T-helper 9 cell (primary cell): Measurements from ENCODE around the gene SDK2.

Experiments
- DNase-seq: peaks from one replicate; pipeline ENCODE4 v3.0.0-alpha.2; 2020

SDK2 gene

GRCh38 chr17:73437826-73438225 is 206.4 kb downstream of the SDK2 start:
- DNase-seq, result no peak

GRCh38 chr17:73436954-73437353 is 207.3 kb downstream of the SDK2 start:
- no peak for DNase-seq

GRCh38 chr17:73435412-73435811 is 208.8 kb downstream of the SDK2 start:
- no peak for DNase-seq

- DNase-seq, result no peak
Measured at GRCh38 chr17:73434154-73434553, 210.1 kb downstream of the SDK2 start.

- no peak for DNase-seq
Measured at GRCh38 chr17:73433501-73433900, 210.7 kb downstream of the SDK2 start.

GRCh38 chr17:73432624-73433190 is 211.5 kb downstream of the SDK2 start:
- no peak for DNase-seq

- DNase-seq, result no peak
Measured at GRCh38 chr17:73431401-73432205, 212.6 kb downstream of the SDK2 start.

- DNase-seq, result no peak
Measured at GRCh38 chr17:73430848-73431247, 213.4 kb downstream of the SDK2 start.

- no peak for DNase-seq
Measured at GRCh38 chr17:73430165-73430680, 214.0 kb downstream of the SDK2 start.

- peak; percentile 89 for DNase-seq
Measured at GRCh38 chr17:73429440-73430164, 214.6 kb downstream of the SDK2 start.

GRCh38 chr17:73427198-73427597 is 217.0 kb downstream of the SDK2 start:
- DNase-seq, result no peak

- DNase-seq, result no peak
Measured at GRCh38 chr17:73424571-73424970, 219.7 kb downstream of the SDK2 start.

- no peak for DNase-seq
Measured at GRCh38 chr17:73423806-73424205, 220.4 kb downstream of the SDK2 start.

GRCh38 chr17:73423159-73423715 is 221.0 kb downstream of the SDK2 start:
- DNase-seq, result no peak

GRCh38 chr17:73422121-73422520 is 222.1 kb downstream of the SDK2 start:
- DNase-seq, result no peak

GRCh38 chr17:73420897-73421296 is 223.3 kb downstream of the SDK2 start:
- no peak for DNase-seq

- no peak for DNase-seq
Measured at GRCh38 chr17:73419881-73420280, 224.4 kb downstream of the SDK2 start.

GRCh38 chr17:73419051-73419450 is 225.2 kb downstream of the SDK2 start:
- no peak for DNase-seq

GRCh38 chr17:73415782-73416181 is 228.5 kb downstream of the SDK2 start:
- DNase-seq, result no peak

- DNase-seq, result no peak
Measured at GRCh38 chr17:73414171-73414955, 229.9 kb downstream of the SDK2 start.

- no peak for DNase-seq
Measured at GRCh38 chr17:73412914-73413313, 231.3 kb downstream of the SDK2 start.

- DNase-seq, result no peak
Measured at GRCh38 chr17:73411313-73411747, 232.9 kb downstream of the SDK2 start.
